ENCODE results near the gene TMEM203. TPM values are rescaled to one million over a fixed set of nuclear protein-coding genes. Genes with fewer than 3 reads are reported as not detected.

The TMEM203 gene
- polyA plus RNA-seq, 4 donors: 33.0 to 38.2 (median 35.0) TPM

GRCh38 chr9:137251194-137251461 is 45.7 kb upstream of the TMEM203 start, which contains the start of gene STPG3:
Gene STPG3 (plus strand): TSS chr9:137251286. CDS start chr9:137251287, 1 bp downstream.
- FAIRE-seq (no peak), DNase-seq (no peak)
- Histone ChIP-seq H3K27ac (ENCODE audit: low read depth in 1 of 3, low read length in 2 of 3) (no peak within 1 kb of the TSS), H3K36me3 (ENCODE audit: control insufficient read depth in 3 of 3, insufficient read depth in 2 of 3, low read depth in 1 of 3, low read length in 3 of 3) (peaks cover 0 to 2% (median 0%) of the 10 kb centered on the region in 3 donors), H3K4me3 (ENCODE audit: low read depth in 1 of 3, low read length in 3 of 3) (no peak within 1 kb of the TSS), H3K4me1 (ENCODE audit: control insufficient read depth in 3 of 3, insufficient read depth in 2 of 3, low read depth in 1 of 3, low read length in 2 of 3) (peaks cover 3 to 26% (median 4%) of the 10 kb centered on the region in 3 donors), H3K27me3 (ENCODE audit: control insufficient read depth in 3 of 3, insufficient read depth in 3 of 3, low read length in 3 of 3) (no peaks in the 10 kb centered on the region), H3K9me3 (ENCODE audit: control insufficient read depth in 2 of 2, insufficient read depth in 1 of 2, low read depth in 1 of 2, low read length in 1 of 2) (no peaks in the 10 kb centered on the region)
- WGBS, 3 donors: 65 to 78% (median 68%) methylated on average over 2 to 4 of the region's 4 CpGs

GRCh38 chr9:137250329-137251193 is 45.1 kb upstream of the TMEM203 start:
- Histone ChIP-seq H3K27ac (ENCODE audit: low read depth in 1 of 3, low read length in 2 of 3) (no peak overlapping the region), H3K4me3 (ENCODE audit: low read depth in 1 of 3, low read length in 3 of 3) (no peak overlapping the region), H3K27me3 (ENCODE audit: control insufficient read depth in 3 of 3, insufficient read depth in 3 of 3, low read length in 3 of 3) (no peaks in the 10 kb centered on the region), H3K36me3 (ENCODE audit: control insufficient read depth in 3 of 3, insufficient read depth in 2 of 3, low read depth in 1 of 3, low read length in 3 of 3) (no peaks in the 10 kb centered on the region), H3K4me1 (ENCODE audit: control insufficient read depth in 3 of 3, insufficient read depth in 2 of 3, low read depth in 1 of 3, low read length in 2 of 3) (peaks cover 0 to 24% (median 3%) of the 10 kb centered on the region in 3 donors), H3K9me3 (ENCODE audit: control insufficient read depth in 2 of 2, insufficient read depth in 1 of 2, low read depth in 1 of 2, low read length in 1 of 2) (no peaks in the 10 kb centered on the region)
- FAIRE-seq (no peak), DNase-seq (no peak)
- 47 to 61% (median 54%) methylated on average over 14 to 18 of the region's 18 CpGs for WGBS, 3 donors

GRCh38 chr9:137247916-137248175 is 42.4 kb upstream of the TMEM203 start:
- H3K4me1 ChIP-seq (ENCODE audit: control insufficient read depth in 3 of 3, insufficient read depth in 2 of 3, low read depth in 1 of 3, low read length in 2 of 3): peaks cover 0 to 32% (median 1%) of the 10 kb centered on the region in 3 donors
- DNase-seq: no peak
- H3K9me3 ChIP-seq (ENCODE audit: control insufficient read depth in 2 of 2, insufficient read depth in 1 of 2, low read depth in 1 of 2, low read length in 1 of 2): no peaks in the 10 kb centered on the region
- H3K4me3 ChIP-seq (ENCODE audit: low read depth in 1 of 3, low read length in 3 of 3): no peak overlapping the region
- no peak for FAIRE-seq
- H3K36me3 ChIP-seq (ENCODE audit: control insufficient read depth in 3 of 3, insufficient read depth in 2 of 3, low read depth in 1 of 3, low read length in 3 of 3): peaks cover 2 to 15% (median 2%) of the 10 kb centered on the region in 3 donors
- WGBS, 3 donors: 79 to 86% (median 85%) methylated on average over 6 of the region's 6 CpGs
- no peak overlapping the region for H3K27ac ChIP-seq (ENCODE audit: low read depth in 1 of 3, low read length in 2 of 3)
- H3K27me3 ChIP-seq (ENCODE audit: control insufficient read depth in 3 of 3, insufficient read depth in 3 of 3, low read length in 3 of 3): no peaks in the 10 kb centered on the region

- Histone ChIP-seq H3K4me1 (ENCODE audit: control insufficient read depth in 3 of 3, insufficient read depth in 2 of 3, low read depth in 1 of 3, low read length in 2 of 3) (peaks cover 0 to 32% (median 4%) of the 10 kb centered on the region in 3 donors), H3K36me3 (ENCODE audit: control insufficient read depth in 3 of 3, insufficient read depth in 2 of 3, low read depth in 1 of 3, low read length in 3 of 3) (peaks cover 3 to 20% (median 6%) of the 10 kb centered on the region in 3 donors), H3K27ac (ENCODE audit: low read depth in 1 of 3, low read length in 2 of 3) (no peak overlapping the region), H3K9me3 (ENCODE audit: control insufficient read depth in 2 of 2, insufficient read depth in 1 of 2, low read depth in 1 of 2, low read length in 1 of 2) (no peaks in the 10 kb centered on the region), H3K27me3 (ENCODE audit: control insufficient read depth in 3 of 3, insufficient read depth in 3 of 3, low read length in 3 of 3) (no peaks in the 10 kb centered on the region), H3K4me3 (ENCODE audit: low read depth in 1 of 3, low read length in 3 of 3) (no peak overlapping the region)
- 71 to 79% (median 73%) methylated on average over 20 of the region's 20 CpGs for WGBS, 3 donors
- FAIRE-seq: no peak
- DNase-seq: no peak
Observed at GRCh38 chr9:137247135-137247915, 41.9 kb upstream of the TMEM203 start.

GRCh38 chr9:137245450-137246421 is 40.3 kb upstream of the TMEM203 start:
- Histone ChIP-seq H3K27me3 (ENCODE audit: control insufficient read depth in 3 of 3, insufficient read depth in 3 of 3, low read length in 3 of 3) (no peaks in the 10 kb centered on the region), H3K4me1 (ENCODE audit: control insufficient read depth in 3 of 3, insufficient read depth in 2 of 3, low read depth in 1 of 3, low read length in 2 of 3) (peaks cover 0 to 28% (median 4%) of the 10 kb centered on the region in 3 donors), H3K4me3 (ENCODE audit: low read depth in 1 of 3, low read length in 3 of 3) (no peak overlapping the region), H3K9me3 (ENCODE audit: control insufficient read depth in 2 of 2, insufficient read depth in 1 of 2, low read depth in 1 of 2, low read length in 1 of 2) (no peaks in the 10 kb centered on the region), H3K36me3 (ENCODE audit: control insufficient read depth in 3 of 3, insufficient read depth in 2 of 3, low read depth in 1 of 3, low read length in 3 of 3) (peaks cover 4 to 27% (median 9%) of the 10 kb centered on the region in 3 donors), H3K27ac (ENCODE audit: low read depth in 1 of 3, low read length in 2 of 3) (no peak overlapping the region)
- DNase-seq (no peak), FAIRE-seq (no peak)
- WGBS, 3 donors: 84 to 90% (median 90%) methylated on average over 20 to 25 of the region's 25 CpGs

GRCh38 chr9:137244486-137245449 is 39.3 kb upstream of the TMEM203 start:
- H3K4me3 ChIP-seq (ENCODE audit: low read depth in 1 of 3, low read length in 3 of 3): no peak overlapping the region
- FAIRE-seq: no peak

GRCh38 chr9:137243626-137244485 is 38.4 kb upstream of the TMEM203 start:
- Histone ChIP-seq H3K9me3 (ENCODE audit: control insufficient read depth in 2 of 2, insufficient read depth in 1 of 2, low read depth in 1 of 2, low read length in 1 of 2) (no peaks in the 10 kb centered on the region), H3K4me3 (ENCODE audit: low read depth in 1 of 3, low read length in 3 of 3) (peak overlapping the region in 1 of 3 donors; percentile 96), H3K4me1 (ENCODE audit: control insufficient read depth in 3 of 3, insufficient read depth in 2 of 3, low read depth in 1 of 3, low read length in 2 of 3) (peaks cover 0 to 36% (median 4%) of the 10 kb centered on the region in 3 donors), H3K36me3 (ENCODE audit: control insufficient read depth in 3 of 3, insufficient read depth in 2 of 3, low read depth in 1 of 3, low read length in 3 of 3) (peaks cover 4 to 30% (median 9%) of the 10 kb centered on the region in 3 donors), H3K27ac (ENCODE audit: low read depth in 1 of 3, low read length in 2 of 3) (peak overlapping the region in 1 of 3 donors; percentile 5), H3K27me3 (ENCODE audit: control insufficient read depth in 3 of 3, insufficient read depth in 3 of 3, low read length in 3 of 3) (no peaks in the 10 kb centered on the region)
- DNase-seq: peak in 1 of 2 donors; percentile 27
- WGBS, 3 donors: 47 to 62% (median 57%) methylated on average over 15 of the region's 15 CpGs
- FAIRE-seq: no peak

More at GRCh38 chr9:137244486-137245449, 39.3 kb upstream of the TMEM203 start:
- Histone ChIP-seq H3K27me3 (ENCODE audit: control insufficient read depth in 3 of 3, insufficient read depth in 3 of 3, low read length in 3 of 3) (no peaks in the 10 kb centered on the region), H3K9me3 (ENCODE audit: control insufficient read depth in 2 of 2, insufficient read depth in 1 of 2, low read depth in 1 of 2, low read length in 1 of 2) (no peaks in the 10 kb centered on the region), H3K27ac (ENCODE audit: low read depth in 1 of 3, low read length in 2 of 3) (no peak overlapping the region), H3K36me3 (ENCODE audit: control insufficient read depth in 3 of 3, insufficient read depth in 2 of 3, low read depth in 1 of 3, low read length in 3 of 3) (peaks cover 4 to 27% (median 9%) of the 10 kb centered on the region in 3 donors), H3K4me1 (ENCODE audit: control insufficient read depth in 3 of 3, insufficient read depth in 2 of 3, low read depth in 1 of 3, low read length in 2 of 3) (peaks cover 0 to 31% (median 4%) of the 10 kb centered on the region in 3 donors)
- no peak for DNase-seq
- WGBS, 3 donors: 72 to 82% (median 78%) methylated on average over 35 to 36 of the region's 36 CpGs
